GM21447 (cell line): ENCODE results near the gene CAPN7.
"Not testable (repeated sequence)": the region's sequence is repeated elsewhere in the genome, so short reads cannot be mapped to it uniquely, and the experiment has no call there.

Source experiments
- ATAC-seq: cut with Tn5 transposase; IDR thresholded peaks from one replicate; pipeline ENCODE4 v1.9.1; 2021; ENCODE audit not compliant: unreplicated experiment

The CAPN7 gene

DNA sequence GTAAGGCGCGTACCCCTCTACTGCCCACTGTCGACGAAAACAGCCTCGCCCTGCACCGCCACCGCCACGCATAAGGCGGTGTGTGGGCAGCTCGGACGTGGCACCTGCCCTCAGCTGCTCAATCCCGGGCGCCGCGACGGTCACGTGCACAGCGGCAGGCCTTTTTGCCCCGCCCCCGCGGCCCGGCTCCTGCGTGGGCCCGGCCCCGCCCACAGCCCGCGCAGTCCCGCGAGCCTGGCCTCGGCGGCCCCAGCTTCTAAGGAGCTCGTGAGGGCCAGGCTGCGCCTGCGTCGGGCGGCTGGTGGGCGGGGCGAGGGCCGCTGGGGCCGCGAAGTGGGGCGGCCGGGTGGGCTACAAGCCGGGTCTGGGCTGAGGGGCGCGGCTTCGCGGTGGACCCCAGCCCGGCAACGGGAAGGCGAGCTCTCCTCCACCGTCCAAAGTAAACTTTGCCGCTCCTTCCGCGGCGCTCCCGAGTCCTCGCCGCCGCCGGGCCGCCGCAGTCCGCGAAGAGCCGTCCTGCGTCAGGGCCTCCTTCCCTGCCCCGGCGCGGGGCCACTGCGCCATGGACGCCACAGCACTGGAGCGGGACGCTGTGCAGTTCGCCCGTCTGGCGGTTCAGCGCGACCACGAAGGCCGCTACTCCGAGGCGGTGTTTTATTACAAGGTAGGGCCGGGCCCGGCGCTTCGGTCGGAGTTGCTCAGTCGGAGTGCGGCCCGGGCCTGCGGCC is at the start of gene CAPN7:
CAPN7 (plus strand) TSS at position 313 of the 728 bp plus-strand sequence; CDS start at position 563, 250 bp downstream.
- ATAC-seq, result peak; percentile 79

DNA sequence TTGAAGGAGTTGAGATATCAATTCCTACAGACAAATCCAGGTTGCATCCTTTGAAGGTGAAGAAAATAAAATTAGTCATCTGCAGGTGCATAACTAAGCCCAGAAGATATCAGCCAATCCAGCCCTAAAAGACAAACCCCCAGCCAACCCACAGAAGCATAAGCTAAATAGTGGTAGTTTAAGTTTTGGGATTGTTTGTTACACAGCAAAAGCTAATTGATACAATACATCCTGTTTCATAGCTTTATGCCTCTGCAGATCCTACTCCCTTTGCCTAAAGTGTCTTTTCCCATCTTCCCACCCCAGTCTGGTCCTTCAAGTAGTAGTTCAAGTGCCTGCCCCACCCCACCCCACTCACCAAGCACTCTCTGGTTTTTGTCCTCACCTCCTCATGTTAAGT is 48.6 kb upstream of the CAPN7 start:
- no peak for ATAC-seq

DNA sequence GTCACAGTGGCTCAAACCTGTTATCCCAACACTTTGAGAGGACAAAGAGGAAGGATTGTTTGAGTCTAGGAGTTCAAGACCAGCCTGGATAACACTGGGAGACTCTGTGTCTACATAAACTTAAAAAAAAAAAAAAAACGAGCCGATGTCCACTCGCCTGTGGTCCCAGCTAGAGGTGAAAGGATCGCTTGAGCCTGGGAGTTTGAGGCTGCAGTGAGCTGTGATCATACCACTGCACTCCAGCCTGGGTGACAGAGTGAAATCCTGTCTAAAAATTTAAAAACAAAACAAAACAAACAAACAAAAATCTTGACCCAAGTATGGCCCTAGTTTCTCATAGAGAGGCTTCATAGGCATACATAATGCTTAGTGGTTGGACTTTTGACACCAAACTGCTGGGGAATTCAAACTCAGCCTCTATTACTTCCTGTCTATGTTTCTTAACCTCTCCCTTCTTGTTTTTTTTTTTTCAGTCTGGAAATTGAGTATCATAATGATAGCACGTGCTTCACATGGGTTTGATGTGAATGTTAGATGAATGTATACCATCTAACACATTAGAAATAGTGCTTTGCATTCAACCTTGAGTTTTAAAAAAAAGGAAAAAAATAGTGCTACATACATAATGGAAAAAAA is 46.4 kb upstream of the CAPN7 start:
- no peak for ATAC-seq

DNA sequence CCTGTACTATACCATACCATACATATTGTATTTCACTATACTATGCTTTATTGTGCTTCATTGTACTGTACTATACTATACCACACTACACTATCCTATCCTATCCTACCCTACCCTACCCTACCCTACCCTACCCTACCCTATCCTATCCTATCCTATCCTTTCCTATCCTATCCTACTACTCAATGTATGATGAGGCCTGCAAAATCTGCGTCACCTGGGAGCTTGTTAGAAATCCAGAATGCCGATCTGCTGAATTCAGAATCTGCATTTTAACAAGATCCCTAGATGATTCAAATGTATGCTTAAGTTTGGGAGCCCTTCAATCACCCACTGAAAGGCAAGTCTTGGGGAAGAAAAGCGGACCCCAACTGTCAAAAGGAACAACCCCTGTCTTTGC is 45.4 kb upstream of the CAPN7 start:
- ATAC-seq, result no peak

DNA sequence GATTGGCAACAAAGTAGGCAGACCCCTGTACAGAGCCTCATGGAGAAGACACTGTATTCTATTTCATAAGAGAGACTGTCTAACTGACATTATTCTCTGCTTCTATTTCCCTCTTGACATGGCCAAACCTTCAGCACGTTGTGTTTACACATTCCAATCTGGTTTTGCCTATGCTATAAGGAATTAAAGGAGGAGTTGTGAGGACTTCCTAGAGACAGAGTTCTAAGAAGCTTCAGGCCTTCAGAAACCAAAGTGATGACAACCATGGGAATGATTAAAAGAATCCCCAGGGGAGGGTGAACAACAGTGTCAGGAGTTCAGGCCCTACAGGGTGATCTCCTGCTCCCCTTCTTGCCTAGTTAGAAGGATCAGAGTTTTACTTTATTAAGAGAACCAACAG is 44.9 kb upstream of the CAPN7 start:
- ATAC-seq, result no peak

DNA sequence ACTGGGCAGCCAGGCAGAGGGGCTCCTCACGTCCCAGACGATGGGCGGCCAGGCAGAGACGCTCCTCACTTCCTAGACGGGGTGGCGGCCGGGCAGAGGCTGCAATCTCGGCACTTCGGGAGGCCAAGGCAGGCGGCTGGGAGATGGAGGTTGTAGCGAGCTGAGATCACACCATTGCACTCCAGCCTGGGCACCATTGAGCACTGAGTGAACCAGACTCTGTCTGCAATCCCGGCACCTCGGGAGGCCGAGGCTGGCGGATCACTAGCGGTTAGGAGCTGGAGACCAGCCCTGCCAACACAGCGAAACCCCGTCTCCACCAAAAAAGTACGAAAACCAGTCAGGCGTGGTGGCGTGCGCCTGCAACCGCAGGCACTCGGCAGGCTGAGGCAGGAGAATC is 42.4 kb upstream of the CAPN7 start:
- ATAC-seq, result not testable (repeated sequence)

DNA sequence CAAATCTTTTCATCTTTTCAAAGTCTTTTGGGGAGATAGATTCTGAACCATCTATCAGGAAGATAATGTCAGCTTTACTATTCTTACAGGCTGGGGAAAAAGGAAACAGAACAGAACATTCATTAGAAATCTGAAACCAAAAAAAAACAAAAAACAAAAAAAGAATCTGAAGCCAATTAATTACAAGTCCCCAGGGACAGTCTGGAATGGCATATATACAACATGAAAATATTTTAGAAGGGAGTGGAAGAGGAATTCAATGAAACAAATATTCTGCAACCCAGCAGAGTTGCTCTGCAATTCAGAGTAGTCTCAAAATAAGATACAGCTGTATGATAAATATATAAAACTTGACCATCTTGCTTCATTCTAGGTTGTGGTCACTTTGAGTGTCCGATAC is 41.7 kb upstream of the CAPN7 start:
- no peak for ATAC-seq

DNA sequence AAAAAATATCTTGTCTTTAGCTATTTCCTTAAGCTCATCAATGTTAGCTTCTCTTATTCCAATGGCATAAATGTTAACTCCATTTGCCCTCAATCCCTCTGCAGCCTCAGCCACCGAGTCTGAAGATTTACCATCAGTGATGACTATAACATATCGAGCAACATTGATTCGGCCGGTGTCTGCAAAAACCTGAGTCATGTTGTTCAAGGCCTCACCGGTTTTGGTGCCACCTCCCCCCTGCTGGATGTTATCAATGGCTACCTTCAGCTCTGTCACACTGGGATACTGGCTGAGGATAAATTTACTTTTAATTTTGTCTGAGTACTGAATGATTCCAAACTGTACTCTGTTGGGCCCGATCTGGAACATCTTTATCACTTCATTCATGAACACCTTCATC is 41.0 kb upstream of the CAPN7 start:
- ATAC-seq, result no peak

DNA sequence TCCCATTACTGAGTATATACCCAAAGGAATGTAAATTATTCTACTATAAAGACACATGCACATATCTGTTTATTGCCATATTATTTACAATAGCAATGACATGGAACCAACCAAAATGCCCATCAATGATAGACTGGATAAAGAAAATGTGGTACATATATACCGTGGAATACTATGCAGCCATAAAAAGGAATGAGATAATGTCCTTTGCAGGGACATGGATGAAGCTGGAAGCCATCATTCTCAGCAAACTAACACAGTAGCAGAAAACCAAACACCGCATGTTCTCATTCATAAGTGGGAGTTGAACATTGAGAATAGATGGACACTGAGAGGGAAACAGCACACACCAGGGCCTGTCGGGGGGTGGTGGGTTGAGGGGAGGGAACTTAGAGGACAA is 39.7 kb upstream of the CAPN7 start:
- not testable (repeated sequence) for ATAC-seq

DNA sequence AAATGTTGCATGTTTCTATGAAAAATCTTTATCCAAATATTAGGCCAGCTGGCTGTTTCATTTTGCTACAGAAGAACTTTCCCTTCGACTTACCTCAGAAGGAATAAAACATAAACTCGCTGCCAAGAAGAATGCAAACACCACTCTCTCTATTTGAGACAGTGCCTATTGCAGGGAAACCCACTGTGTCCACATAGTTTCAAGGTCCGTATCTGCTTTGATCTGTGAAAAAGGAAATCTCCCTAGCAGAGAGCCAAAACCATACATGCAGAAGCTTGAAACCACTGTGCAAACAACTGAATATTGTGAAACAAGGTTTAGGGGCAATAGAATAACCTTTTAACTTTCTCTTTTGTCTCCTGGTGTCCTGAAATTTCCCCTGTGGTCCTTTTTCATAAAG is 35.0 kb upstream of the CAPN7 start:
- no peak for ATAC-seq

DNA sequence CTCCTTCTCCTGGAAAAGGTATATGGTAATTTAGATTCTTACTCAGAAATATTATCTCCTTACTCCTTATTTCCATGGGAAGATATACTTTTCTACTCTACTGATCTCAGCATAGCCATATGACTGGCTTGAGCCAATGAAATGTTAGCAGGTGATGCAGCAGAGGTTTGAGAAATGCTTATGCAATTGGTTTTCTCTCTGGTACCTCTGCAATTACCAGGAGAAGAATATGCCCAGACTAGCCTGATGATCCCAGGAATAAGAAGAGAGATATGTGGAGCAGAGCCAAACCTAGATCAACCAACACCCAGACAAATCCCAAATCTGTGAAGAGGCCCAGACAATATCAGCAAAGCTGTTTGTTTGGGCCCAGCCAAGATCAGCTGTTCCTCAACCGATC is 33.2 kb upstream of the CAPN7 start:
- ATAC-seq, result no peak

DNA sequence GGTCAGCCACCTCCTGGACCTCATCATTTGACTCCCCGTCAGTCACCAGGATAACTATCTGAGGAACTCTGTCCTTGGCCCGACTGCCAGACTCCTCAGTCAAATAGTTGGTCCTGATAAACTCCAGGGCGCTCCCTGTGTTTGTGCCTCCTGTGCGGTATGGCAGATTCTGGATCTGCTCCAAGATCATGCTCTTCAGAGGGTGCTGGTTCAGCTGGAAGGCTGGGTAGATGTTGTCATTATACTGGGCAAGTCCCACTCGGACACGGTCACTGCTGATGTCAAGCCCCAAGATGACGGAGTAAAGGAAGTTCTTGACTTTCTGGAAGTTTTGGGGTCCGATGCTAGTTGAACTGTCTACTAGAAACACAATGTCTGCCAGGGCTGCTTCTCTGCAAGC is 31.1 kb upstream of the CAPN7 start:
- ATAC-seq, result no peak

DNA sequence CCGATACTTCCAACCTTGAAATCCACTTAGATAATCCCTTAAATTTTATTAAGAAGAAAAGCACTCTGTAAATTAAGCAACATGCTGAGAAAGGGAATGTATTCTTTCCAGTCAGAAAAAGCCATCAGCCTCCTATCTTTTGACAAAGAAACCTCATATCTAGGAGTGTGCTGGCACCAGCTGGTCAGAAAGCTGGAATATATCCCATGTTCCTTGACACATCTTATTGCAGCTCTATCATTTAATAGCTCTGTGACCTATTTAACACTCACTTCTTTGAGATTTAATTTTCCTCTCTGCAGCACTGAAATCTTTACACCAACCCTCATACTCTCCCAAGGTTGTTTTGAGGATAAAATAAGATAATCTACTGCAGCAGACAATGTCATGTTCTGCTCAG is 30.4 kb upstream of the CAPN7 start:
- ATAC-seq, result no peak

DNA sequence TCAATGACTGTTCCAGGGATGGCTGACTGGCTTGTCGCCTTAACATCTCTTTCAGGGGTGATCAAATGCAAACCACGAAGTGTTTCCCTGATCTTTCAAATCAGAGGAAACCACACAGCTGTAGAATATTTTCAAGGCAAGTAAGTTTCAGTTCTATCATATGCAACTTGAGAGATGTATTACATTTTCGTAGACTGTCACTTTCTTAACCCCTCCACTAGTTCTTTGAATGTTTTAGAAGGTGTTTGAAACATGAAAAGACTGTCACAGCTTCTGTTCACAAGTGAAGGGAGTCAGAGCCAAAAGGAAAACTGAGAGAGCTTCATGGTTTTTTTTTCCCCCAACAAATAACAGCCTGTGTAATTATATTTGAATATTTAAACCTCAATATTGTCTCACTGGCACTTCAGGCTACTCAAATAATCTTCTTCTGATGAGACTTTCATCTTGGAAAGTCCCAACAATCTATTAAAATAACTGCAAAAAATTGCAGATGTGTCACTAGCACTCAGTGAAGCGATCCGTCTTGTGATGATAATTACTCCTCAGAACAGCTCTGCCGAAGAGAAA is 25.9 kb upstream of the CAPN7 start:
- peak; percentile 68 for ATAC-seq

DNA sequence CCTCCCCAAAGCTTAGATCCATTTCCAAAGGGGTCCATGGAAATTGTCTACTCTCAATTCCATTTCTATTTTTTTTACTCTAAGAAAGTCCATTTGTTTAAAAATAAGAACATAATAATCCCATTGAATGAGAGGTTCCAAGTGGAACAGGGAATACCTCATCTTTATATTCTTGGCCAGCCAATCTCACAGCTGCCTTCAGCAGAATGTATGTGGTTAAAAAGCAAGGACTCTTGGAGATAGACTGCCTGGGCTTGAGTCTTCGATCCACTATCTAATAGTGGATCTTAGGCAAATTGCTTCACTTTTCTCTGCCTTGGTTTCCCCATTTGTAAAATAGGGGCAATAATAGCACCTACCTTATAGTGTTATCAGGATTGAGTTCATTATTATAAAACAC is 24.5 kb upstream of the CAPN7 start:
- ATAC-seq, result no peak

DNA sequence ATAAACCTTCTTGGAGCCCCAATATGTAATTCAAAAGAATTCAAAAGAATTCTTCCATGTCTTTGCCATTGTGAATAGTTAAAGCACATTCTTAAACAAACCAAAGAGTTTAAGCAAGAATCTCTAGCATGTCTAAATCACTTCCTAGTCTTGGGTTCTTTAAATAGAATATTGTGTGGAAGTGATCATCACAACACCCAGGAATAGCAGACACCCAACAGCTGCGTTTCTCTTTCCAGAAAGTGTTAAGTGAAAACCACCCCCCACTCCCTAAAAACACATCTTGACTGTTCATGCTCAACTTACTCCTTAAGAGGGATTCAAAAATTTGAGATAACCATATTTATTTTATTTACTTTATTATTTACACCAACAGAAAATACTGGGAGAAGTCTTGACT is 24.1 kb upstream of the CAPN7 start:
- ATAC-seq, result no peak

DNA sequence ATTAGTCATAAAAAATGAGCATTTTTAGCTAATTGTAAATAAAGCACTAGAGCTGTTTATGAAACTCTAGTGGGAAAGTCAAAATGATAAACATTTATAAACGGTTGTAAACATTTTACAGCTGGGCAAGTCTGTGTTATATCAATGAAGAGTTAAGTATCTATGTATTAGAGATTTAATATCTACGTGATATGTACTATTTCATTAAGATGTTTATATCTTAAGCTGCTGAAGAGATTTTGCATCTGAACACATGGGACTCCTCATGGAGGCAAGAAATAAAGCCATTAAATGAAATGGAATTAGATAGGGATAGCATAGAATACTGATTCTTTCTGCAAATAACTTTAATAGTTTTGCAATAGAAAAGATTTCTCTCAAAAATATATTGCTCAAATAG is 23.0 kb upstream of the CAPN7 start:
- no peak for ATAC-seq

DNA sequence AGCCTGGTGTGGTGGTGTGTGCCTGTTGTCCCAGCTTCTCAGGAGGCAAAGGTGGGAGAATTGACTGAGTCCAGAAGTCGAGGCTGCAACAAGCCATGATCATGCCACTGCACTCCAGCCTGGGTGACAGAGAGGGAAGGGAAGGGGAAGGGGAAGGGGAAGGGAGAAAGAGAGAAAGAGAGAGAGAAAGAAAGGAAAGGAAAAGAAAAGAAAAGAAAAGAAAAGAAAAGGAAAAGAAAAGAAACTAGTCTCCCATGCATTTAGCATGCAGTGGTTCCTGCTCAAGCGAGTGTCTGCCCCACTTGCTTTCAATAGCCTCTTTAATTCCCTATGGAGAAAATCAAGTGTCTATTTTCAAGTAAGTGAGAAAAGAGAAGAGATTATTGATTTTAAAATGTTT is 20.6 kb upstream of the CAPN7 start:
- ATAC-seq, result no peak

DNA sequence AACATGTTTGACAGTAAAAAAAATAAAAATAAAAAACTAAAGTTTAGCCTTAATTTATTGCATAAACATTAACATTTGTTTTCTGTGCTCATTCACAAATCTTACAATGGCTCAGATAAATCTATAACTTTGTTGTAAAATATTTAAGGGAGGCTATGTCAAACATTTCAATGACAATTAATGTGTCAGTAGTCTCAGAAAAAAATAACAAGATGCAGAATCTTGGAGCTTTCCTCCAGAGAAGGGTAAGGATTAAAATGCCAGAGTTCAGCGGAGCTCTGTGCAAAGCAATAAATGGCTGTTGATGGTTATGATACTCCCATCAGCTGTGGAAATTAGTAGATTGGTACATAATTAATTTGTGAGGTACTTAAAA is 20.0 kb upstream of the CAPN7 start:
- ATAC-seq, result no peak

DNA sequence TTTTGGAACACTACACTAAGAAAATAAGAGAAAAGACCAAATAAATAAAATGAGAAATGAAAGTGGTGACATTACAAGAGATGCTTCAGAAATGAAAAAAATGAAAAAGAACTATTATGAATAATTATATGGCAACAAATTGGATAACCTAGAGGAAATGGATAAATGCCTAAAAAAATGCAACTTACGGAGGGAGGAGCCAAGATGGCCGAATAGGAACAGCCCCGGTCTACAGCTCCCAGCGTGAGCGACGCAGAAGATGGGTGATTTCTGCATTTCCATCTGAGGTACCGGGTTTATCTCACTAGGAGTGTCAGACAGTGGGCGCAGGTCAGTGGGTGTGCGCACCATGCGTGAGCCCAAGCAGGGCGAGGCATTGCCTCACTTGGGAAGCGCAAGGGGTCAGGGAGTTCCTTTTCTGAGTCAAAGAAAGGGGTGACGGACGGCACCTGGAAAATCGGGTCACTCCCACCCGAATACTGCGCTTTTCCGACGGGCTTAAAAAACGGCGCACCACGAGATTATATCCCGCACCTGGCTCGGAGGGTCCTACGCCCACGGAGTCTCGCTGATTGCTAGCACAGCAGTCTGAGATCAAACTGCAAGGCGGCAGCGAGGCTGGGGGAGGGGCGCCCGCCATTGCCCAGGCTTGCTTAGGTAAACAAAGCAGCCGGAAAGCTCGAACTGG is 19.4 kb upstream of the CAPN7 start:
- not testable (repeated sequence) for ATAC-seq

DNA sequence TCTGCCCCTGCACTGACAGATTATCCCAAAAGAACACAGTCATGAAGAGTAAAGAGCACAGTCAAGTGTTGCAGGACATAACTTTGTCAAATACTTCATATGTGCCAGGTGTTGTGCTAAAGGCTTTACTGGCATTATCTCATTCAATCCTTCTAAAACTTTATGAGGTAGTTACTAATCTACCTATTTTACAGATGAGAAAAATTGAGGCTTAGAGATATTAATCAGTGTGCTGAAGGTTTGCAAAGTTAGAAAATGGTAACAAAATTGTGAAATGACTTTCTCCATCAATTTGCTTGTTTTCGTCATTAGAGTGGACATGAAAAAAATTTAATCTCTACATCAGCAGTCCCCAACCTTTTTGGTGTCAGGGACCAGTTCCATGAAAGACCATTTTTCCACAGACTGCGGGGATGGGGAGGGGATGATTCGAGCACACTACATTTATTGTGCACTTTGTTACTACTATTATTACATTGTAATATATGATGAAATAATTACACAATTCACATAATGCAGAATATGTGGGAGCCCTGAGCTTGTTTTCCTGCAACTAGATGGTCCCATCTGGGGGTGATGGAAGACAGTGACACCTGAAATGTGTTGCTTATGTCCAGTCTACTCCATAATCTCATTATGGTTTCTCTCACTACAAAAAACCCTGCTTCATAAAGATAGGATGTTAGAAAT is 8.6 kb upstream of the CAPN7 start:
- ATAC-seq, result no peak
